Mesenchymal stem cell (in vitro differentiated cells and primary cell): ENCODE measurements around the gene CFAP92.

ENCODE experiments used
- DNase-seq: peaks from one replicate; pipeline ENCODE4 v3.0.0-alpha.2; 2013
- H2AFZ ChIP-seq: one replicate; pipeline ENCODE4 v1.6.1; 2013; ENCODE audit warnings: low read depth, mild to moderate bottlenecking, control low read depth, inconsistent platforms, low read length, moderate library complexity
- H2AK5ac ChIP-seq: 2 replicates; pipeline ENCODE4 v1.6.1; 2013; ENCODE audit warnings: low read length, moderate library complexity, mild to moderate bottlenecking, inconsistent platforms; ENCODE audit not compliant: severe bottlenecking
- H2BK120ac ChIP-seq: one replicate; pipeline ENCODE4 v1.6.1; 2013; ENCODE audit warnings: low read depth, mild to moderate bottlenecking, inconsistent platforms, low read length, moderate library complexity
- H2BK12ac ChIP-seq, 2 experiments: one replicate each; pipeline ENCODE4 v1.6.1; 2013; ENCODE audit warnings: inconsistent platforms in 2 of 2, low read length in 2 of 2, mild to moderate bottlenecking in 2 of 2, moderate library complexity in 2 of 2, control low read depth in 1 of 2
- H2BK15ac ChIP-seq: one replicate; pipeline ENCODE4 v1.6.1; 2013; ENCODE audit warnings: mild to moderate bottlenecking, low read depth, inconsistent platforms; ENCODE audit not compliant: poor library complexity, severe bottlenecking
- H2BK5ac ChIP-seq: 2 replicates; pipeline ENCODE4 v1.6.1; 2013; ENCODE audit warnings: low read depth, mild to moderate bottlenecking, low read length, control low read depth, inconsistent platforms; ENCODE audit not compliant: poor library complexity, severe bottlenecking
- H3K14ac ChIP-seq, 2 experiments: one replicate each; pipeline ENCODE4 v1.6.1; 2013; ENCODE audit warnings: inconsistent platforms in 2 of 2, low read length in 2 of 2, control low read depth in 1 of 2, mild to moderate bottlenecking in 1 of 2, moderate library complexity in 1 of 2
- H3K18ac ChIP-seq, 2 experiments: one replicate each; pipeline ENCODE4 v1.6.1; 2013; ENCODE audit warnings: inconsistent platforms in 2 of 2, low read length in 2 of 2, control low read depth in 1 of 2, low read depth in 1 of 2, mild to moderate bottlenecking in 1 of 2
- H3K23ac ChIP-seq, 2 experiments: one replicate each; pipeline ENCODE4 v1.6.1; 2013; ENCODE audit warnings: inconsistent platforms in 2 of 2, low read length in 2 of 2, mild to moderate bottlenecking in 2 of 2, moderate library complexity in 2 of 2, control low read depth in 1 of 2
- H3K27ac ChIP-seq: 2 replicates; pipeline ENCODE4 v1.5.1; 2013; ENCODE audit warnings: mild to moderate bottlenecking, moderate library complexity, low read length, control low read depth, inconsistent platforms; ENCODE audit not compliant: poor library complexity, severe bottlenecking
- H3K27me3 ChIP-seq, 2 experiments: 2 replicates each; pipeline versions ENCODE4 v1.6.1 to v1.7.0; 2013; ENCODE audit warnings: low read length in 2 of 2, mild to moderate bottlenecking in 2 of 2, moderate library complexity in 2 of 2, control low read depth in 1 of 2, inconsistent platforms in 1 of 2; ENCODE audit not compliant: control insufficient read depth in 1 of 2, insufficient read depth in 1 of 2
- H3K36me3 ChIP-seq, 2 experiments: 2 replicates each; pipeline versions ENCODE4 v1.6.1 to v1.7.0; 2013; ENCODE audit warnings: low read length in 2 of 2, control low read depth in 1 of 2, inconsistent platforms in 1 of 2, low read depth in 1 of 2, mild to moderate bottlenecking in 1 of 2; ENCODE audit not compliant: insufficient read depth in 2 of 2, control insufficient read depth in 1 of 2
- H3K4ac ChIP-seq, 2 experiments: one replicate each; pipeline ENCODE4 v1.6.1; 2013; ENCODE audit warnings: inconsistent platforms in 2 of 2, low read length in 2 of 2, mild to moderate bottlenecking in 2 of 2, moderate library complexity in 2 of 2, control low read depth in 1 of 2, low read depth in 1 of 2
- H3K4me1 ChIP-seq: 2 replicates; pipeline ENCODE4 v1.6.1; 2013; ENCODE audit warnings: low read depth, low read length, control low read depth; ENCODE audit not compliant: control insufficient read depth, insufficient read depth
- H3K4me2 ChIP-seq: 2 replicates; pipeline ENCODE4 v1.6.1; 2013; ENCODE audit warnings: low read length, mild to moderate bottlenecking, inconsistent platforms; ENCODE audit not compliant: poor library complexity, severe bottlenecking
- H3K4me3 ChIP-seq, 2 experiments: 2 replicates each; pipeline versions ENCODE4 v1.5.1 to v1.7.0; 2013; ENCODE audit warnings: low read length in 2 of 2, mild to moderate bottlenecking in 2 of 2, control low read depth in 1 of 2, low read depth in 1 of 2; ENCODE audit not compliant: insufficient read depth in 1 of 2
- H3K79me1 ChIP-seq: replicated peaks from 2 replicates; pipeline ENCODE4 v1.6.1; 2013; ENCODE audit warnings: mild to moderate bottlenecking, control low read depth, low read length, inconsistent platforms; ENCODE audit not compliant: poor library complexity, severe bottlenecking
- H3K9ac ChIP-seq: 2 replicates; pipeline ENCODE4 v1.7.0; 2013; ENCODE audit warnings: mild to moderate bottlenecking, low read length, moderate library complexity
- H3K9me3 ChIP-seq: 2 replicates; pipeline ENCODE4 v1.7.0; 2013; ENCODE audit warnings: mild to moderate bottlenecking, low read length; ENCODE audit not compliant: control insufficient read depth
- H4K8ac ChIP-seq: one replicate; pipeline ENCODE4 v1.6.1; 2013; ENCODE audit warnings: inconsistent platforms, mild to moderate bottlenecking, low read length, moderate library complexity
- H4K91ac ChIP-seq: one replicate; pipeline ENCODE4 v1.6.1; 2013; ENCODE audit warnings: mild to moderate bottlenecking, low read length, inconsistent platforms
- WGBS: methylation state at CpG from one replicate; pipeline ENCODE4 v1.1.7; 2013; ENCODE audit warnings: mixed read lengths; 5-methylcytosine and 5-hydroxymethylcytosine counted together

CFAP92 gene

DNA sequence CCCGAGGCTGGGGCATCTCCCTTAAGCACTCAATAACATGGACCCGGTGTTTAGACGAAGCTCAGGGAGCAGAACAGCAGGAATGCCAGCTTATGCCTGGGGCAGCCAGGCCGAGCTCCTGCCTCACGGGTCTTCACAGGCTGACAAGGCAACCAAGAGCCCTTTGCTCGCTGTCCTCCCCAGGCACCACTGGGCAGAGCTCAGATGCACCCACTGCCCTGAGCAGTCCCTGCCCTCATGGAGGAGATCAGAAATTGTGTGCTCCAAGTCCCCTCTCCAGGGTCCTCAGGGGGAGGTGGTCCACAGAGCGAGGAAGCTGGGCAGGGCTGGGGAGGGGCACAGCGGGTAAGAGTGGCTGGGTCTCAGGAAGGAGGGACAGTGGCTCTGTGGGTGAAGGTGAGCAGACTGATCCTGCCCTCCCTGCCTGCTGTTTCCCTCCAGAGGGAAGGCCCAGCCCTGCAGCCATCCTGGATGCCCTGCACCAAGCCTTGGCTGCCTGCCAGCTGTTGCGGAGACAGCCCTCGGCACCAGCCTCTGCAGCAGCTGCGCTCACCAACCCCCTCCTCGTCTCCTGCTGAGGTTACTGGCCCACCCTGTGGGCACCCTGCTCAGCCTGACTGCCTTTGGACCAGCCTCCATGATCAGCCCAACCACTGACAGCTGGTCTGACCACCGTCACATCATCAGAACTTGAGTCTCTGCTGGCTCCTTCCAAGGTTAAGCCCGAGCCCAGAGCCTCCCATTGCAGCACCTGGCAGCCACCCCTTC is 45.6 kb upstream of the CFAP92 start:
- no peaks in the 10 kb centered on the region for H3K36me3 ChIP-seq
- H3K4ac ChIP-seq = no peak overlapping the region
- H3K27me3 ChIP-seq = peaks cover 39 to 44% of the 10 kb centered on the region in 2 experiments
- peaks cover 5% of the 10 kb centered on the region for H3K9me3 ChIP-seq
- H2AFZ ChIP-seq = no peak overlapping the region
- no peak overlapping the region for H2BK120ac ChIP-seq
- no peak overlapping the region for H3K18ac ChIP-seq
- H2BK12ac ChIP-seq = no peak overlapping the region
- no peaks in the 10 kb centered on the region for H3K79me1 ChIP-seq
- H3K27ac ChIP-seq = no peak overlapping the region
- no peak overlapping the region for H2BK5ac ChIP-seq
- peak overlapping the region in 1 of 2 experiments; percentile 8 for H3K14ac ChIP-seq
- no peak overlapping the region for H3K4me2 ChIP-seq
- H4K91ac ChIP-seq = peak overlapping the region; percentile 8
- no peak overlapping the region for H3K4me3 ChIP-seq
- H3K4me1 ChIP-seq = peaks cover 4% of the 10 kb centered on the region
- no peak overlapping the region for H3K23ac ChIP-seq
- H4K8ac ChIP-seq = no peak overlapping the region
- H2BK15ac ChIP-seq = no peak overlapping the region
- 85% methylated on average over 14 of the region's 14 CpGs for WGBS
- H3K9ac ChIP-seq = no peak overlapping the region
- H2AK5ac ChIP-seq = no peak overlapping the region
- no peak for DNase-seq

DNA sequence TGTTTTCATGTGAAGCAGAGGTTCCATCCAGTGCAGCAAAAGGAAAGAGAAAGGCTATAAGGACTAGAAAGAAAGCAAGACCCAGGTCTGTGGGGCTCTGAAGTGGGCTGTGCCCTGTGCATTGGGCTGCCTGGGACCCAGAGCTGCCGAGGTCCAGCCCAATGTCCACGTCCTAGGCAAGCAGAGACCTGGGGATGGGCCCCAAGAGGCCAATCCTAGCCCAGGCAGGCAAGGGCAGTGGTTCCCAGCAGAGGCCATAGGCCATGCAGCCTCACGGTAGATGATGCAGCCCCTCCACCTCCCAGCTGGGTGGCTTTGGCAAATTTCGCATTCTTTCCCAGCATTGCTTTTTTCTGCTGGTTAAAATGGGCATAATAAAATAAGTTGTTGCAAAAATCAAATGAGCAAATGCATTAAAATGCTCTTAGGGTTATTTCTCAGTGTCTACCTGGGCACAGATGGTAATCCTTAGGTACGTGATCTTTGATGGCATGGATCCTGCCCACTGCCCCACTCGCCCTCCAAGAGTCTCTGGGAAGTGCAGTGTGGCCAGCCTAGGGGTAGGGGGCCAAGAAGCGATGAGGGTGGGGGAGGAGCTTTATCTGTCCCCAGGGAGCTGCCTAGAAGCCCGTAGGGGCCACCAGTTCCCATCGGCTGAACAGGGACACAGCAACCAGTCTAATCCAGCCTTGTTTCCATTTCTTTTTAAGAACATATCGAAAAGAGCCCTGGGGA is 44.4 kb upstream of the CFAP92 start:
- no peak overlapping the region for H4K91ac ChIP-seq
- H3K18ac ChIP-seq = peak overlapping the region in 1 of 2 experiments; percentile 46
- H2AK5ac ChIP-seq = no peak overlapping the region
- no peak overlapping the region for H2BK5ac ChIP-seq
- no peak overlapping the region for H3K14ac ChIP-seq
- no peak for DNase-seq
- no peak overlapping the region for H2BK120ac ChIP-seq
- 77% methylated on average over 10 of the region's 10 CpGs for WGBS
- peaks cover 4% of the 10 kb centered on the region for H3K4me1 ChIP-seq
- no peak overlapping the region for H2BK15ac ChIP-seq
- H3K23ac ChIP-seq = no peak overlapping the region
- no peak overlapping the region for H4K8ac ChIP-seq
- H3K79me1 ChIP-seq = no peaks in the 10 kb centered on the region
- no peak overlapping the region for H2BK12ac ChIP-seq
- H3K27ac ChIP-seq = no peak overlapping the region
- no peak overlapping the region for H3K9ac ChIP-seq
- no peak overlapping the region for H3K4ac ChIP-seq
- H3K4me3 ChIP-seq = no peak overlapping the region
- H2AFZ ChIP-seq = no peak overlapping the region
- peaks cover 3% of the 10 kb centered on the region for H3K9me3 ChIP-seq
- H3K4me2 ChIP-seq = no peak overlapping the region
- H3K27me3 ChIP-seq = peaks cover 39 to 49% of the 10 kb centered on the region in 2 experiments
- H3K36me3 ChIP-seq = no peaks in the 10 kb centered on the region

DNA sequence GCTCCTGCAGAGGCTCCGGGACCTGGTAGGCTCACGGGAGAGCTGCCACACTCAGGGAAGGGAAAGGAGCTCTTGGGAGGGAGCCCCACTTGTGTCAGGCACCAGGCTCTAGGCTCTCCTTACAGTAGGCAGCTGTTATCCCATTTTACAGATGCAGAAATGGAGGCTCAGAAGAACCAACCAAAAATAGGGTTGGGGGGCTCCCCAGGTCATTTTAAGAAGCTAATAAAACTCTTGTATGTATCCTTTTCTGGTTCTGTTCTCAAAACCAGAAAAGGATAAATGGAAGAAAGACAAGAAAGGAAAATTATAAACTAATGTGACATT is 43.2 kb upstream of the CFAP92 start:
- H2AK5ac ChIP-seq = no peak overlapping the region
- peaks cover 40 to 45% of the 10 kb centered on the region in 2 experiments for H3K27me3 ChIP-seq
- H3K79me1 ChIP-seq = no peaks in the 10 kb centered on the region
- H4K91ac ChIP-seq = no peak overlapping the region
- no peak overlapping the region for H2BK12ac ChIP-seq
- peaks cover 4% of the 10 kb centered on the region for H3K4me1 ChIP-seq
- H4K8ac ChIP-seq = no peak overlapping the region
- no peak overlapping the region for H2AFZ ChIP-seq
- H2BK5ac ChIP-seq = no peak overlapping the region
- H3K14ac ChIP-seq = no peak overlapping the region
- no peak overlapping the region for H2BK15ac ChIP-seq
- no peak overlapping the region for H3K4me2 ChIP-seq
- H3K23ac ChIP-seq = no peak overlapping the region
- no peaks in the 10 kb centered on the region for H3K36me3 ChIP-seq
- whole genome bisulfite sequencing = 34% methylated on average over 2 of the region's 2 CpGs
- H3K27ac ChIP-seq = no peak overlapping the region
- no peak overlapping the region for H3K4ac ChIP-seq
- H3K9me3 ChIP-seq = no peaks in the 10 kb centered on the region
- no peak overlapping the region for H3K4me3 ChIP-seq
- H3K9ac ChIP-seq = no peak overlapping the region
- no peak for DNase-seq
- no peak overlapping the region for H2BK120ac ChIP-seq
- H3K18ac ChIP-seq = no peak overlapping the region

DNA sequence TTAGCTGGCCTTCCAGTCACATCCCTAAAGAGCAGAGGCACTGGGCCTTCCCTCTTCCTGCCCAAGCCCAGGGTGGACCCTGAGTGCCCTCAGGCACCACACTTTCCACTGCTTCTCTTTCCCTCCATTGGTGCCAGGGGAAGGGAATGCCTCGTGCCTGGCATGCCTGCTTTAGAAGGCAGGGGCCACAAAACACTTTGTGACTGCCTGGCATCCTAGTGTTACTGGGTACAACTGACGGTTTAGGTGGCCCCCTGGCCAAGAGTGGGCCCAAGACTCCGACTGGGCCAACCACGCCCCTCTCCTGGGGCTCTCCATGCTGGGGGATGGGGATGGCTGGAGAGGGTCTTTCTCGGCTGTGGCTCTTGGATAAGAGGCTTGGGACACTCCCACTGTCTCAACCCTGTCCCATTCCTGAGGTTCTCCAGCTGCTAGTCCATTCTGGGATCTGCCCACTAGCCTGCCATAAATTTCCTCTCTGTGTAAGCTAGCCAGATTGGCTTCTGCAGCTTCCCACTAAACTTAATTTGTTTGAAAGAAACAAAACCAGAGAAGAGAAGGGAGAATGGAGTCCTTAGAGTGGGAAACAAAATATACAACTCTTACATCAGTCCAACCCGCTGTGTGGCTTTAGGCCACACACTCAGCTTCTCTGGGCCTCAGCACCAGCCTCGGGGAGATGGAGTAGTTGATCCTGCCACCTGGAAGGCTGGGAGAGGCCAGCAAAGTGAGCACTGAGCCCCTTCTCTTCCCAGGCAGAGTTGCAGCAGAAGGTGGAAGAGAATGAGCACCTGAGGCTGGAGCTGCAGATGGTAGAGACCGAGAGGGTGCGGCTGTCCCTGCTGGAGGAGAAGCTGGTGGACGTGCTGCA is 42.6 kb upstream of the CFAP92 start:
- peak overlapping the region; percentile 19 for H4K91ac ChIP-seq
- H4K8ac ChIP-seq = no peak overlapping the region
- H3K27me3 ChIP-seq = peaks cover 41% of the 10 kb centered on the region in 2 experiments
- no peaks in the 10 kb centered on the region for H3K9me3 ChIP-seq
- H3K9ac ChIP-seq = no peak overlapping the region
- H3K4ac ChIP-seq = no peak overlapping the region
- H3K4me2 ChIP-seq = no peak overlapping the region
- no peak overlapping the region for H2BK120ac ChIP-seq
- peaks cover 4% of the 10 kb centered on the region for H3K4me1 ChIP-seq
- H3K79me1 ChIP-seq = no peaks in the 10 kb centered on the region
- H3K36me3 ChIP-seq = no peaks in the 10 kb centered on the region
- no peak overlapping the region for H2BK12ac ChIP-seq
- H3K23ac ChIP-seq = no peak overlapping the region
- H3K4me3 ChIP-seq = no peak overlapping the region
- H2AFZ ChIP-seq = no peak overlapping the region
- H2BK5ac ChIP-seq = no peak overlapping the region
- 79% methylated on average over 8 of the region's 10 CpGs for WGBS
- DNase-seq = no peak
- H3K14ac ChIP-seq = no peak overlapping the region
- no peak overlapping the region for H3K27ac ChIP-seq
- no peak overlapping the region for H2BK15ac ChIP-seq
- no peak overlapping the region for H2AK5ac ChIP-seq
- H3K18ac ChIP-seq = no peak overlapping the region
